RPMI7951 (cell line): ENCODE data around the gene CYP51A1. TPM values are rescaled to one million over a fixed set of nuclear protein-coding genes. Genes with fewer than 3 reads are reported as not detected.

Experiments
- total RNA-seq: library from RNA; depleted of rRNA; stranded (reverse); fragments of >200 nt; shearing (Covaris generic); gene quantifications from 2 replicates; pipeline ENCODE4 v1.2.3, GENCODE V29; 2014; rRNA removed

CYP51A1 gene
- total RNA-seq, 1 experiment from 2014 or later, result 78.3 TPM

Other genes starting within 250 kb of the CYP51A1 start
- gene AKAP9, start 193.6 kb downstream of the CYP51A1 start, total RNA-seq, result 17.6 and 22.3 TPM in 2 replicates
- not detected in 2 replicates for gene LRRD1, start 44.7 kb upstream of the CYP51A1 start, total RNA-seq
- gene KRIT1, start 111.4 kb upstream of the CYP51A1 start, total RNA-seq, result 37.5 and 54.1 TPM in 2 replicates
- gene ANKIB1, start 111.5 kb upstream of the CYP51A1 start, total RNA-seq, result 36.6 and 50.7 TPM in 2 replicates